ENCODE measurements around the gene NRAP. TPM values are rescaled to one million over a fixed set of nuclear protein-coding genes. Genes with fewer than 3 reads are reported as not detected.

Gene NRAP
- total and polyA plus RNA-seq, 2 of the 8 experiments (the other 6 are each of a cell fraction or from before 2014, with no cell fraction given) = not detected

- Histone ChIP-seq H2BK12ac (ENCODE audit: low read depth, low read length) (no peak overlapping the region), H3K4me1 (replicated peaks in 1 of 4; ENCODE audit: control insufficient read depth in 3 of 4, insufficient read depth in 4 of 4, low read length in 3 of 4) (no peaks in the 10 kb centered on the region), H3K9me3 (ENCODE audit: insufficient read depth in 2 of 2, low read depth in 1 of 2, low read length in 1 of 2) (no peaks in the 10 kb centered on the region), H3K4me2 (ENCODE audit: insufficient read depth in 1 of 2, low read depth in 2 of 2, low read length in 2 of 2) (no peak overlapping the region), H2BK120ac (replicated peaks; ENCODE audit: low read depth, low read length) (no peak overlapping the region), H3K18ac (ENCODE audit: extremely low read depth, low read length) (no peak overlapping the region), H2AFZ (ENCODE audit: low read length) (no peak overlapping the region), H3K9ac (replicated peaks in 1 of 4; ENCODE audit: extremely low read depth in 1 of 4, low read depth in 3 of 4, low read length in 3 of 4) (no peak overlapping the region), H3K14ac (ENCODE audit: insufficient read length) (no peak overlapping the region), H3K27me3 (replicated peaks in 1 of 4; ENCODE audit: control insufficient read depth in 3 of 4, extremely low read depth in 1 of 4, insufficient read depth in 3 of 4, low read length in 3 of 4) (no peaks in the 10 kb centered on the region; a peak in 2 of 7 replicates), H3K79me1 (ENCODE audit: low read depth, low read length) (no peaks in the 10 kb centered on the region), H3K4me3 (ENCODE audit: extremely low read depth in 1 of 4, insufficient read depth in 2 of 4, low read depth in 3 of 4, low read length in 4 of 4) (no peak overlapping the region), H2AK5ac (ENCODE audit: low read depth, low read length) (no peak overlapping the region), H4K20me1 (replicated peaks in 1 of 2; ENCODE audit: control insufficient read depth in 1 of 2, insufficient read depth in 2 of 2, low read length in 2 of 2) (no peaks in the 10 kb centered on the region), H3K27ac (ENCODE audit: low read depth, low read length) (no peak overlapping the region), H2BK20ac (ENCODE audit: low read length) (no peak overlapping the region), H2BK5ac (ENCODE audit: low read depth, low read length) (no peak overlapping the region), H4K91ac (replicated peaks; ENCODE audit: insufficient read length, low read length) (no peak overlapping the region), H4K5ac (ENCODE audit: insufficient read length, low read depth, low read length) (no peak overlapping the region), H3K4ac (replicated peaks; ENCODE audit: insufficient read length, low read depth, low read length) (no peak overlapping the region), H2BK15ac (ENCODE audit: low read length) (no peak overlapping the region), H3K79me2 (ENCODE audit: control insufficient read depth in 1 of 2, insufficient read depth in 2 of 2, low read length in 2 of 2) (no peaks in the 10 kb centered on the region), H4K8ac (ENCODE audit: extremely low read depth, insufficient read depth, low read length) (no peak overlapping the region), H3K23me2 (ENCODE audit: low read depth, low read length) (no peaks in the 10 kb centered on the region), H3K36me3 (ENCODE audit: control insufficient read depth in 2 of 4, insufficient read depth in 4 of 4, low read length in 3 of 4) (no peaks in the 10 kb centered on the region), H3K23ac (ENCODE audit: insufficient read length) (no peak overlapping the region), H3K56ac (replicated peaks; ENCODE audit: insufficient read length, low read depth, low read length) (no peak overlapping the region)
- DNase-seq (ENCODE audit: low read depth in 1 of 2, low spot score in 2 of 2) = no peak
- ChIA-PET POLR2A (ENCODE audit: partially characterized antibody) (no interaction called here), CTCF (ENCODE audit: partially characterized antibody) (interaction anchor here (0.8 to 1.3 kb wide), 2 partner anchors 19 to 44 kb away, joined by 3 read pairs; no protein-coding TSS in a partner anchor)
- WGBS, 2 experiments (ENCODE audit: extremely low coverage in 1 of 2, insufficient coverage in 1 of 2, insufficient read length in 1 of 2, insufficient replicate concordance in 2 of 2, low coverage in 1 of 2, low lambda C conversion rate in 2 of 2, missing lambda C conversion rate in 1 of 2) = 92% methylated on average over 2 of the region's 3 CpGs; no CpG with 5 or more reads in 1 of the 2 experiments
- no peak for FAIRE-seq
- no peak for TF ChIP-seq CTCF (IDR thresholded peaks at IDR 0.05; ENCODE audit: control extremely low read depth in 1 of 3, insufficient read depth in 1 of 3, low read depth in 1 of 3, low read length in 3 of 3)
- no peak for TF ChIP-seq JUN (IDR thresholded peaks at IDR 0.05; ENCODE audit: low read depth, low read length)
- TF ChIP-seq USF2 (IDR thresholded peaks at IDR 0.05; ENCODE audit: low read length) = no peak
- no peak for TF ChIP-seq TAF7 (optimal IDR thresholded peaks at IDR 0.05; ENCODE audit: borderline replicate concordance, low read depth, low read length)
Observed at GRCh38 chr10:113583571-113583970, 80.3 kb downstream of the NRAP start.
